Measurements from ENCODE around the gene TAAR1.

The TAAR1 gene

GRCh38 chr6:132623106-132623845, 35.7 kb downstream of the TAAR1 start:
- TF ChIP-seq CTCF (IDR thresholded peaks at IDR 0.05), result no peak

- TF ChIP-seq CTCF (IDR thresholded peaks at IDR 0.05), result no peak
These were observed 42.3 kb downstream of the TAAR1 start for GRCh38 chr6:132616677-132617076.

GRCh38 chr6:132614554-132614953, 44.4 kb downstream of the TAAR1 start:
- no peak for TF ChIP-seq CTCF (IDR thresholded peaks at IDR 0.05)

- no peak for TF ChIP-seq CTCF (IDR thresholded peaks at IDR 0.05)
These were observed 46.4 kb downstream of the TAAR1 start for GRCh38 chr6:132612449-132613108.

GRCh38 chr6:132611616-132612015, 47.4 kb downstream of the TAAR1 start:
- no peak for TF ChIP-seq CTCF (IDR thresholded peaks at IDR 0.05)

DNA sequence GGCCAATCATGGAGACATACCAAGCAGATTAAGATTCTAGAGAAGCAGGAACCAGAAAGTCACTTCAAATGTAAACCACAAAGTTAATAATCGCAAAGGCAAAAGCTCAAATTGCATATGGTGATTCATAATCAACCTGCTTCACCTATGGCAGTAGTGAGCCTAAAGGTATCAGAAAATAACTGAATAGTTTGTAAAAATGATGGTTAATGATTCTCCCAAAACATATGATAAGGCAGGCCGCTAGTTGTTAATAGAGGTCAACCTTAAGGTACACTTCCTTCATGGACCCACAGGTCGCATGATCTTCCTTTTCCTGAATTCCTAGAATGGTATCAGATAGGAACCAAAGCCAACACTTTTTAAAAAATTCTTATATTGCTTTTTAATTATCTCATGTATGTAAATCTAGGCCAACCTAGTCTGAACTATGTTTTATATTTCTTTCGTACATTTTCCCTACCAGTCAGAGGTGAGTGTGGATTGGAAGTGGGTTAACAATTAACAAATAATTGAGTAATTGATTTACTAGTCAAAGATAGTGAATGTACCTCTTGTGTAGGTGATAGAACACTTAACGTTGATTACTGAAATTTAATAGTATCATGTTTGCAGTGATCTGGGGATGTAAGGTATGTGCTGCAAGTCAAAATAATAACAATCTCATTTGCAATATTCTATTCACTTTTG, 51.3 kb downstream of the TAAR1 start:
- no peak for TF ChIP-seq CTCF (IDR thresholded peaks at IDR 0.05)

GRCh38 chr6:132604635-132605152, 54.3 kb downstream of the TAAR1 start:
- TF ChIP-seq CTCF (IDR thresholded peaks at IDR 0.05), result no peak

Measured in LNCAP (cell line).